HepG2 (cell line): ENCODE measurements around the gene EIF4E1B. TPM values are rescaled to one million over a fixed set of nuclear protein-coding genes. Genes with fewer than 3 reads are reported as not detected.
A peak's percentile ranks its signal among the peaks of the same experiment; 100 is the strongest.

Source experiments
- AHDC1 ChIP-seq: sonication (generic); formaldehyde crosslinking; IDR thresholded peaks from 2 replicates; pipeline ENCODE4 v1.5.1; 2020; ENCODE audit warnings: mild to moderate bottlenecking, missing genetic modification reagents, borderline replicate concordance
- CBX5 ChIP-seq: sonication (generic); formaldehyde crosslinking; IDR thresholded peaks from 2 replicates; pipeline ENCODE4 v1.4.0; 2020; ENCODE audit warnings: missing genetic modification reagents, borderline replicate concordance
- GATA4 ChIP-seq: sonication (generic); IDR thresholded peaks from 2 replicates; pipeline ENCODE4 v1.6.1; 2016; ENCODE audit warnings: antibody characterized with exemption, low read depth, borderline replicate concordance
- IKZF1 ChIP-seq: fragments of 450-650 bp; IDR thresholded peaks from 2 replicates; pipeline ENCODE4 v1.7.1; 2016
- JUNB ChIP-seq: sonication (generic); formaldehyde crosslinking; IDR thresholded peaks from 2 replicates; pipeline ENCODE4 v1.8.0; 2022; ENCODE audit warnings: missing genetic modification reagents, mild to moderate bottlenecking, borderline replicate concordance
- MEF2D ChIP-seq: sonication (generic); formaldehyde crosslinking; IDR thresholded peaks from 2 replicates; pipeline ENCODE4 v1.5.1; 2020; ENCODE audit warnings: mild to moderate bottlenecking, missing genetic modification reagents
- MEIS1 ChIP-seq: sonication (generic); formaldehyde crosslinking; IDR thresholded peaks from 2 replicates; pipeline ENCODE4 v1.9.0; 2021; ENCODE audit warnings: mild to moderate bottlenecking, missing genetic modification reagents, moderate library complexity, borderline replicate concordance
- NFRKB ChIP-seq: fragments of 450-650 bp; IDR thresholded peaks from 2 replicates; pipeline ENCODE4 v1.6.1; 2017
- SMAD1 ChIP-seq: sonication (generic); formaldehyde crosslinking; IDR thresholded peaks from 2 replicates; pipeline ENCODE4 v1.4.0; 2020; ENCODE audit warnings: missing genetic modification reagents, low read depth, mild to moderate bottlenecking, borderline replicate concordance
- SOX6 ChIP-seq, 2 experiments: fragments of 450-650 bp in 1 of 2; sonication (generic) in 1 of 2; formaldehyde crosslinking in 1 of 2; IDR thresholded peaks; 2 replicates each; pipeline versions ENCODE4 v1.4.0 to v1.6.1; 2017 to 2020; ENCODE audit warnings: antibody characterized with exemption in 1 of 2, mild to moderate bottlenecking in 1 of 2, missing genetic modification reagents in 1 of 2
- SP2 ChIP-seq: sonication (generic); formaldehyde crosslinking; IDR thresholded peaks from 2 replicates; pipeline ENCODE4 v1.5.1; 2020; ENCODE audit warnings: mild to moderate bottlenecking, missing genetic modification reagents
- TBP ChIP-seq: sonication (generic); formaldehyde crosslinking; IDR thresholded peaks from 2 replicates; pipeline ENCODE4 v1.5.0; 2020; ENCODE audit warnings: missing genetic modification reagents
- THRA ChIP-seq: sonication (generic); formaldehyde crosslinking; IDR thresholded peaks from 2 replicates; pipeline ENCODE4 v1.4.0; 2020; ENCODE audit warnings: missing genetic modification reagents, borderline replicate concordance
- ZBTB2 ChIP-seq: sonication (generic); formaldehyde crosslinking; IDR thresholded peaks from 2 replicates; pipeline ENCODE4 v1.8.0; 2022; ENCODE audit warnings: low read depth, missing genetic modification reagents
- ZC3H4 ChIP-seq: sonication (generic); formaldehyde crosslinking; IDR thresholded peaks from 2 replicates; pipeline ENCODE4 v1.4.0; 2020; ENCODE audit warnings: missing genetic modification reagents, borderline replicate concordance
- ZFP91 ChIP-seq: sonication (generic); formaldehyde crosslinking; IDR thresholded peaks from 2 replicates; pipeline ENCODE4 v1.9.0; 2022; ENCODE audit warnings: missing genetic modification reagents, mild to moderate bottlenecking, borderline replicate concordance
- ZNF12 ChIP-seq: sonication (generic); formaldehyde crosslinking; IDR thresholded peaks from 2 replicates; pipeline ENCODE4 v1.5.0; 2020; ENCODE audit warnings: missing genetic modification reagents
- ZNF232 ChIP-seq: sonication (generic); formaldehyde crosslinking; IDR thresholded peaks from 2 replicates; pipeline ENCODE4 v1.4.0; 2020; ENCODE audit warnings: missing genetic modification reagents, borderline replicate concordance
- ZNF3 ChIP-seq: IDR thresholded peaks from 2 replicates; pipeline ENCODE4 v1.7.0; 2017; ENCODE audit warnings: inconsistent platforms
- ZNF572 ChIP-seq: sonication (generic); formaldehyde crosslinking; IDR thresholded peaks from 2 replicates; pipeline ENCODE4 v1.5.1; 2020; ENCODE audit warnings: mild to moderate bottlenecking, missing genetic modification reagents
- ZNF709 ChIP-seq: sonication (generic); formaldehyde crosslinking; IDR thresholded peaks from 2 replicates; pipeline ENCODE4 v1.5.0; 2020; ENCODE audit warnings: mild to moderate bottlenecking, missing genetic modification reagents
- ZNF841 ChIP-seq: sonication (generic); formaldehyde crosslinking; IDR thresholded peaks from 2 replicates; pipeline ENCODE4 v1.8.1; 2023; ENCODE audit warnings: missing genetic modification reagents, borderline replicate concordance
- polyA plus RNA-seq, 8 experiments: library from polyadenylated mRNA; depleted of rRNA in 3 of 8; stranded (reverse) in 7 of 8; unstranded in 1 of 8; fragments of >200 nt; fragmentation: Illumina TruSeq in 4 of 8; extraction: Trizol in 4 of 8; gene quantifications; 2 replicates each; pipeline versions ENCODE4 v1.2.1 to v1.2.3, GENCODE V29; 2011 to 2016; ENCODE audit warnings: low read depth in 4 of 8, missing spikeins in 1 of 8, mixed read lengths in 1 of 8; ENCODE audit not compliant: insufficient read depth in 1 of 8
- total RNA-seq, 5 experiments: library from RNA; depleted of rRNA; stranded (reverse); fragments of >200 nt; fragmentation: Illumina TruSeq; extraction: Trizol; gene quantifications; 2 replicates each; pipeline ENCODE4 v1.2.3, GENCODE V29; 2016; ENCODE audit warnings: low read depth in 1 of 5

Gene EIF4E1B
- total and polyA plus RNA-seq, 2 of the 13 experiments (the other 11 are each of a cell fraction or from before 2014, with no cell fraction given) = not detected

- TF ChIP-seq ZFP91 (no peak), GATA4 (no peak), JUNB (no peak), ZNF3 (CRISPR knock-in tag) (peak; percentile 21; the same call in 1 of the 2 replicates), MEF2D (CRISPR knock-in tag) (no peak), NFRKB (no peak), IKZF1 (no peak), AHDC1 (CRISPR knock-in tag) (no peak), ZNF709 (no peak), MEIS1 (no peak), SOX6 (IDR thresholded peaks at IDR 0.05) (no peak), SOX6 (CRISPR knock-in tag; IDR thresholded peaks at IDR 0.05) (no peak), ZBTB2 (CRISPR knock-in tag) (no peak), ZNF572 (CRISPR knock-in tag) (no peak), TBP (no peak), THRA (CRISPR knock-in tag) (peak; percentile 77; the same call in 1 of the 2 replicates), SMAD1 (CRISPR knock-in tag) (no peak), SP2 (CRISPR knock-in tag) (no peak), CBX5 (CRISPR knock-in tag) (0 out of 2 replicates have a peak, but pooled peaks have one; percentile 47), ZNF12 (CRISPR knock-in tag) (peak; percentile 80; the same call in 1 of the 2 replicates), ZC3H4 (CRISPR knock-in tag) (no peak), ZNF232 (CRISPR knock-in tag) (peak; percentile 90; the same call in 1 of the 2 replicates), ZNF841 (no peak)
Observed at GRCh38 chr5:176611435-176611834, 19.0 kb upstream of the EIF4E1B start (continued).
